ENCODE data around the gene PROM2. TPM values are rescaled to one million over a fixed set of nuclear protein-coding genes. Genes with fewer than 3 reads are reported as not detected.

Gene PROM2
- total and polyA plus RNA-seq, 4 donors: 0.11 to 1.1 (median 0.24) TPM

DNA sequence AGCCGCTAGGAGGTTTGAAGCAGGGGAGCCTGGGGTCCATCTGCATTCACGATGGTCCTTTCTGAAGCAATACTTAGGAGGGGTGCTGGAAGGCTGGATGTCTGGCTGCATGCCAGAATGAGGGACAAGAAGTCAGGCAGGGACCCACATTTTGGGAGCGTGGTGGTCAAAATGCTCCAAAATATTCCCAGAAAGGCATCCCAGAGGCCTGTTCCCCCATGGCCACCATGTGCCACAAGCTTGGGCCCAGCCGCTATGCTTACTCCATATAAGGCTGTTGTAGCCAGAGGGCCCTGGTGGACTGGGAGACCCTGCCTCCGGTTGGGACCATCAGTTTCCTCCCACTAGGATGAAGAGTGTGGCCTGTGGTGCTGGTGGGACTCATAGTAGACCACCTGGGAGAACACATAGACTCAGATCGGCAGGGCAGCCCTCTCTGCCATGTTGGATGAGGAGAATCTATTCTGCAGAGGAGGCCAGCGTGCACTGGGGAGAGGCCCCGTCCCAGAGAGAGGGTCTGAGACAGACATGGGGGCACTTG is 3.6 kb upstream of the PROM2 start (continued):
- no peak for TF ChIP-seq ATF3 (IDR thresholded peaks at IDR 0.05)

GRCh38 chr2:95271381-95271971 is 2.8 kb upstream of the PROM2 start:
- H3K4me1 ChIP-seq (ENCODE audit: control insufficient read depth in 4 of 4, insufficient read depth in 4 of 4, low read length in 3 of 4): peaks cover 0 to 4% (median 3%) of the 10 kb centered on the region in 4 donors
- no peaks in the 10 kb centered on the region for H3K27me3 ChIP-seq (ENCODE audit: control insufficient read depth in 4 of 4, insufficient read depth in 4 of 4, low read length in 3 of 4)
- WGBS: 77% methylated on average over 6 of the region's 6 CpGs
- H3K36me3 ChIP-seq (ENCODE audit: control insufficient read depth in 4 of 4, insufficient read depth in 3 of 4, low read depth in 1 of 4, low read length in 3 of 4): no peaks in the 10 kb centered on the region
- H3K27ac ChIP-seq (ENCODE audit: low read depth in 1 of 2, low read length in 2 of 2): no peak overlapping the region
- no peak overlapping the region for H3K4me3 ChIP-seq (ENCODE audit: low read depth in 1 of 3, low read length in 3 of 3)
- no peak overlapping the region for H3K9ac ChIP-seq (ENCODE audit: low read depth in 1 of 2, low read length in 2 of 2)
- no peak for DNase-seq (ENCODE audit: low spot score)
- TF ChIP-seq FOXA2 (IDR thresholded peaks at IDR 0.05) (no peak), FOXA1 (IDR thresholded peaks at IDR 0.05) (no peak), ZBTB33 (IDR thresholded peaks at IDR 0.05) (no peak), JUND (IDR thresholded peaks at IDR 0.05) (no peak), RAD21 (IDR thresholded peaks at IDR 0.05) (no peak), NR2F2 (IDR thresholded peaks at IDR 0.05) (no peak)
- TF ChIP-seq, protein P1, sequence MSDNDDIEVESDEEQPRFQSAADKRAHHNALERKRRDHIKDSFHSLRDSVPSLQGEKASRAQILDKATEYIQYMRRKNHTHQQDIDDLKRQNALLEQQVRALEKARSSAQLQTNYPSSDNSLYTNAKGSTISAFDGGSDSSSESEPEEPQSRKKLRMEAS (IDR thresholded peaks at IDR 0.05): no peak
- no peaks in the 10 kb centered on the region for H3K9me3 ChIP-seq (ENCODE audit: control insufficient read depth in 4 of 4, low read length in 3 of 4)

- H3K9me3 ChIP-seq (ENCODE audit: control insufficient read depth in 4 of 4, low read length in 3 of 4): no peaks in the 10 kb centered on the region
- no peaks in the 10 kb centered on the region for H3K27me3 ChIP-seq (ENCODE audit: control insufficient read depth in 4 of 4, insufficient read depth in 4 of 4, low read length in 3 of 4)
- H3K4me1 ChIP-seq (ENCODE audit: control insufficient read depth in 4 of 4, insufficient read depth in 4 of 4, low read length in 3 of 4): peaks cover 0 to 4% (median 3%) of the 10 kb centered on the region in 4 donors
- H3K9ac ChIP-seq (ENCODE audit: low read depth in 1 of 2, low read length in 2 of 2): no peak overlapping the region
- no peak for DNase-seq (ENCODE audit: low spot score)
- no peak for TF ChIP-seq FOXA1 (IDR thresholded peaks at IDR 0.05)
- no peak for TF ChIP-seq RXRA (IDR thresholded peaks at IDR 0.05)
- no peak for TF ChIP-seq JUND (IDR thresholded peaks at IDR 0.05)
- no peak for TF ChIP-seq NR2F2 (IDR thresholded peaks at IDR 0.05)
- TF ChIP-seq, protein P1 (IDR thresholded peaks at IDR 0.05): no peak
- no peak for TF ChIP-seq HNF4G (IDR thresholded peaks at IDR 0.05)
- no peak for TF ChIP-seq REST (IDR thresholded peaks at IDR 0.05)
- TF ChIP-seq GABPA (IDR thresholded peaks at IDR 0.05 in 1 of 2, conservative IDR thresholded peaks at IDR 0.05 in 1 of 2): no peak
- TF ChIP-seq FOXA2 (IDR thresholded peaks at IDR 0.05): no peak
- no peak for TF ChIP-seq RAD21 (IDR thresholded peaks at IDR 0.05)
- TF ChIP-seq, protein P2, sequence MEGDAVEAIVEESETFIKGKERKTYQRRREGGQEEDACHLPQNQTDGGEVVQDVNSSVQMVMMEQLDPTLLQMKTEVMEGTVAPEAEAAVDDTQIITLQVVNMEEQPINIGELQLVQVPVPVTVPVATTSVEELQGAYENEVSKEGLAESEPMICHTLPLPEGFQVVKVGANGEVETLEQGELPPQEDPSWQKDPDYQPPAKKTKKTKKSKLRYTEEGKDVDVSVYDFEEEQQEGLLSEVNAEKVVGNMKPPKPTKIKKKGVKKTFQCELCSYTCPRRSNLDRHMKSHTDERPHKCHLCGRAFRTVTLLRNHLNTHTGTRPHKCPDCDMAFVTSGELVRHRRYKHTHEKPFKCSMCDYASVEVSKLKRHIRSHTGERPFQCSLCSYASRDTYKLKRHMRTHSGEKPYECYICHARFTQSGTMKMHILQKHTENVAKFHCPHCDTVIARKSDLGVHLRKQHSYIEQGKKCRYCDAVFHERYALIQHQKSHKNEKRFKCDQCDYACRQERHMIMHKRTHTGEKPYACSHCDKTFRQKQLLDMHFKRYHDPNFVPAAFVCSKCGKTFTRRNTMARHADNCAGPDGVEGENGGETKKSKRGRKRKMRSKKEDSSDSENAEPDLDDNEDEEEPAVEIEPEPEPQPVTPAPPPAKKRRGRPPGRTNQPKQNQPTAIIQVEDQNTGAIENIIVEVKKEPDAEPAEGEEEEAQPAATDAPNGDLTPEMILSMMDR (IDR thresholded peaks at IDR 0.05; ENCODE audit: low read depth, low read length, missing input control): no peak
- TF ChIP-seq ATF3 (IDR thresholded peaks at IDR 0.05): no peak
- TF ChIP-seq ZBTB33 (IDR thresholded peaks at IDR 0.05): no peak
- no peak for TF ChIP-seq TAF1 (conservative IDR thresholded peaks at IDR 0.05)
- no peak for TF ChIP-seq YY1 (IDR thresholded peaks at IDR 0.05)
- TF ChIP-seq SP1 (IDR thresholded peaks at IDR 0.05): no peak
- no peak for TF ChIP-seq EGR1 (IDR thresholded peaks at IDR 0.05; ENCODE audit: low read depth in 2 of 2)
- 93% methylated on average over 6 of the region's 6 CpGs for WGBS
- no peak overlapping the region for H3K27ac ChIP-seq (ENCODE audit: low read depth in 1 of 2, low read length in 2 of 2)
- H3K4me3 ChIP-seq (ENCODE audit: low read depth in 1 of 3, low read length in 3 of 3): no peak overlapping the region
- H3K36me3 ChIP-seq (ENCODE audit: control insufficient read depth in 4 of 4, insufficient read depth in 3 of 4, low read depth in 1 of 4, low read length in 3 of 4): no peaks in the 10 kb centered on the region
These were observed 1.9 kb upstream of the PROM2 start for GRCh38 chr2:95272299-95272751.

Measured in liver (tissue), 9 donors.